Kidney (tissue), 14 donors: ENCODE results near the gene IDI1. TPM values are rescaled to one million over a fixed set of nuclear protein-coding genes. Genes with fewer than 3 reads are reported as not detected.

Experiments used
- DNase-seq, 5 donors: peaks; one replicate each; pipeline ENCODE4 v3.0.0-alpha.2; 2013 to 2020
- FAIRE-seq: peaks from 2 replicates; lab custom pipeline; 2012; peaks lifted over from hg19 to GRCh38; lab: Jason Lieb, UNC
- H3K27ac ChIP-seq, 2 donors: one replicate each; pipeline ENCODE4 v1.7.0; 2013; ENCODE audit warnings: low read depth in 2 of 2, low read length in 2 of 2, inconsistent platforms in 1 of 2
- H3K27me3 ChIP-seq: one replicate; pipeline ENCODE4 v1.7.1; 2013; ENCODE audit warnings: low read length, inconsistent platforms; ENCODE audit not compliant: control insufficient read depth, insufficient read depth
- H3K36me3 ChIP-seq, 3 donors: one replicate each; pipeline versions ENCODE4 v1.7.0 to v1.7.1; 2013; ENCODE audit warnings: low read length in 3 of 3, control low read depth in 1 of 3, inconsistent platforms in 1 of 3; ENCODE audit not compliant: insufficient read depth in 3 of 3, control insufficient read depth in 2 of 3
- H3K4me1 ChIP-seq, 3 donors: one replicate each; pipeline versions ENCODE4 v1.7.0 to v1.7.1; 2013; ENCODE audit warnings: low read length in 3 of 3, inconsistent platforms in 1 of 3, low read depth in 1 of 3; ENCODE audit not compliant: control insufficient read depth in 2 of 3, insufficient read depth in 2 of 3
- H3K4me3 ChIP-seq, 3 donors: one replicate each; pipeline versions ENCODE4 v1.7.0 to v1.8.1; 2013; ENCODE audit warnings: low read length in 3 of 3, control low read depth in 1 of 3, inconsistent platforms in 1 of 3
- H3K9ac ChIP-seq, 3 donors: one replicate each; pipeline versions ENCODE4 v1.7.0 to v1.7.1; 2013; ENCODE audit warnings: low read length in 3 of 3, control low read depth in 1 of 3, inconsistent platforms in 1 of 3
- H3K9me3 ChIP-seq, 3 donors: one replicate each; pipeline versions ENCODE4 v1.7.0 to v1.7.1; 2013; ENCODE audit warnings: low read length in 3 of 3, control low read depth in 1 of 3, inconsistent platforms in 1 of 3; ENCODE audit not compliant: control insufficient read depth in 2 of 3, insufficient read depth in 1 of 3
- intact Hi-C: fragments of 100-400 bp; cut with DNase I; formaldehyde crosslinking; loops from one replicate; pipeline ENCODE4 v1.11.1; 2022
- polyA plus RNA-seq: library from polyadenylated mRNA; stranded (reverse); fragments of 350-450 nt; fragmentation: Illumina TruSeq; extraction: RNeasy Lipid Tissue Mini Kit (QIAGEN cat#74804); gene quantifications from one replicate; pipeline ENCODE4 v1.2.3, GENCODE V29; 2014; ENCODE audit warnings: low read depth, low replicate concordance; ENCODE audit not compliant: insufficient read depth
- total RNA-seq: library from RNA; stranded (reverse); fragmentation: NEBNext Ultra II Directional; extraction: Animal tissue kit (Norgen Biotek cat#: 25700); gene quantifications from one replicate; pipeline ENCODE4 v1.2.1, GENCODE V29; 2021
- TF ChIP-seq, protein P1 (sequence below): IDR thresholded peaks from 3 replicates; pipeline ENCODE4 v1.5.1; 2012; ENCODE audit warnings: mild to moderate bottlenecking, moderate library complexity, borderline replicate concordance; ENCODE audit not compliant: insufficient read depth; ENCODE audit errors: extremely low read depth
- donor health status: control.
- donor health status: control.
- donor health status: control.
- donor health status: control.
- donor health status: control.
- donor health status: DM: yes; HTN: yes; CAD: no.
- donor health status: Normal renal cell carcinoma (clear cell type).

The IDI1 gene
- total and polyA plus RNA-seq, 2 donors from 2014 or later = 27.5 to 59.7 TPM

DNA sequence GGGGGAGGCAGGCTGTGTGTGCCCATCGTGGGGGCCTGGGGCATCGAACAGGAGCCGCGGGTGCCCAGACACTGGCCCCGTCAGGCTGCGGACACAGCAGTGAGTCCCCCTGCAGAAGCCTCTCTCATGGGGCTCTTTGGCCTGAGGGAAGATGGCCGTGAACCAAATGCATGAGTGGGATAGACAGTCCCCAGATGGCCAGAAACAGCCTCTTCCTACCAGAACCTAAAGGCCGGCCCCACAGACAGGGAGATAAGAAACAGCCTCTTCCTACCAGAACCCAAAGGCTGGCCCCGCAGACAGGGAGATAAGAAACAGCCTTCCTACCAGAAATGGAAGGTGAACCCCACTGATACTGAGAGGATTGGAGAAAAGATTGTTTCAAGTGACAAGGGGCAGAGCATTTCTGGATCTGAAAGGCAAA, 39.8 kb downstream of the IDI1 start:
- Histone ChIP-seq H3K27ac (no peak overlapping the region), H3K4me3 (no peak overlapping the region), H3K36me3 (peaks cover 10 to 56% (median 25%) of the 10 kb centered on the region in 3 donors), H3K27me3 (no peaks in the 10 kb centered on the region), H3K9me3 (no peaks in the 10 kb centered on the region), H3K9ac (no peak overlapping the region), H3K4me1 (no peaks in the 10 kb centered on the region)
- intact Hi-C loops = no loop called here
- TF ChIP-seq, protein P1, sequence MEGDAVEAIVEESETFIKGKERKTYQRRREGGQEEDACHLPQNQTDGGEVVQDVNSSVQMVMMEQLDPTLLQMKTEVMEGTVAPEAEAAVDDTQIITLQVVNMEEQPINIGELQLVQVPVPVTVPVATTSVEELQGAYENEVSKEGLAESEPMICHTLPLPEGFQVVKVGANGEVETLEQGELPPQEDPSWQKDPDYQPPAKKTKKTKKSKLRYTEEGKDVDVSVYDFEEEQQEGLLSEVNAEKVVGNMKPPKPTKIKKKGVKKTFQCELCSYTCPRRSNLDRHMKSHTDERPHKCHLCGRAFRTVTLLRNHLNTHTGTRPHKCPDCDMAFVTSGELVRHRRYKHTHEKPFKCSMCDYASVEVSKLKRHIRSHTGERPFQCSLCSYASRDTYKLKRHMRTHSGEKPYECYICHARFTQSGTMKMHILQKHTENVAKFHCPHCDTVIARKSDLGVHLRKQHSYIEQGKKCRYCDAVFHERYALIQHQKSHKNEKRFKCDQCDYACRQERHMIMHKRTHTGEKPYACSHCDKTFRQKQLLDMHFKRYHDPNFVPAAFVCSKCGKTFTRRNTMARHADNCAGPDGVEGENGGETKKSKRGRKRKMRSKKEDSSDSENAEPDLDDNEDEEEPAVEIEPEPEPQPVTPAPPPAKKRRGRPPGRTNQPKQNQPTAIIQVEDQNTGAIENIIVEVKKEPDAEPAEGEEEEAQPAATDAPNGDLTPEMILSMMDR = no peak
- DNase-seq = no peak
- FAIRE-seq = no peak

DNA sequence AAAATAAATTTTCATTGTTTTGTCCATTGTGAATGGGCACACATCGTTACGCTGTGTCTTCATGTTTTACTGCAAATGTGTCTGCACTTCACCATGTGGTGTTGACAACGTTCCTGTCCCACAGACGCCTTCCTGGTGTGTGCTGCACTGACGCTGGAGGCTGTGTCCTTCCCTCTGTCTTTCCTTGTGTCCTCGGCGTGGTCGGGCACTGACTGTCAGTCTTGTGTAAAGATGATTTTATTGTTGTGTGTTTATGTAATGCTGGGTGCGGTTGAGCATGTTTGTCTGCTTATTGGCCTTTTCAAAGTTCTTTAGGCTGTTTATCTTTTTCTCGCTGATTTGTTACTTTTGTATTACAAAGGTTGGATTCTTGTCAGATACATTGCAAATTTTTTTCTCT, 41.3 kb downstream of the IDI1 start:
- intact Hi-C loops = no loop called here
- H3K4me1 ChIP-seq = no peaks in the 10 kb centered on the region
- H3K9ac ChIP-seq = no peak overlapping the region
- DNase-seq (no peak), FAIRE-seq (no peak)
- peaks cover 22 to 64% (median 34%) of the 10 kb centered on the region in 3 donors for H3K36me3 ChIP-seq
- no peak overlapping the region for H3K4me3 ChIP-seq
- H3K9me3 ChIP-seq = peaks cover 0 to 9% (median 0%) of the 10 kb centered on the region in 3 donors
- H3K27ac ChIP-seq = no peak overlapping the region
- no peaks in the 10 kb centered on the region for H3K27me3 ChIP-seq
- TF ChIP-seq, protein P1 = no peak

DNA sequence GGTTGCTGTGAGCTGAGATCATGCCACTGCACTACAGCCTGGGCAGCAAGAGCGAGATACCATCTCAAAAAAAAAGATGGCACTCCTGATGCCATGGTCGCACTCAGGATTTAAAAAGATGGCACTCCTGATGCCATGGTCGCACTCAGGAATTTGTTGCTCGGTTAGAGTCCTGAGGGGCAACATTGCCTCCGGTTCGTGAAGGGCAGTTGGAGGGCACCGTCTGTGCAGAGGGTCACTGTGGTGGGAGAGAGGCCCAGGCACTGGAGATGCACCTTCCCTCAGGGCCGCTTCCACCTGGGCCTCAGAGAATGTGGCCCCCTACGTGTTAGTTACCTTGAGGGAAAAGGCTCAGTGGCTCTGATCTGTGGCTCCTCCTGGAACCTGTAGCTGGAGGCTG, 42.3 kb downstream of the IDI1 start:
- TF ChIP-seq, protein P1 = no peak
- Histone ChIP-seq H3K9ac (no peak overlapping the region), H3K27me3 (no peaks in the 10 kb centered on the region), H3K9me3 (peaks cover 0 to 13% (median 1%) of the 10 kb centered on the region in 3 donors), H3K36me3 (peaks cover 26 to 68% (median 32%) of the 10 kb centered on the region in 3 donors), H3K27ac (no peak overlapping the region), H3K4me1 (no peaks in the 10 kb centered on the region), H3K4me3 (no peak overlapping the region)
- intact Hi-C loops = no loop called here
- FAIRE-seq = no peak
- no peak for DNase-seq
